ENCODE data around the gene CNPY1.

DNA sequence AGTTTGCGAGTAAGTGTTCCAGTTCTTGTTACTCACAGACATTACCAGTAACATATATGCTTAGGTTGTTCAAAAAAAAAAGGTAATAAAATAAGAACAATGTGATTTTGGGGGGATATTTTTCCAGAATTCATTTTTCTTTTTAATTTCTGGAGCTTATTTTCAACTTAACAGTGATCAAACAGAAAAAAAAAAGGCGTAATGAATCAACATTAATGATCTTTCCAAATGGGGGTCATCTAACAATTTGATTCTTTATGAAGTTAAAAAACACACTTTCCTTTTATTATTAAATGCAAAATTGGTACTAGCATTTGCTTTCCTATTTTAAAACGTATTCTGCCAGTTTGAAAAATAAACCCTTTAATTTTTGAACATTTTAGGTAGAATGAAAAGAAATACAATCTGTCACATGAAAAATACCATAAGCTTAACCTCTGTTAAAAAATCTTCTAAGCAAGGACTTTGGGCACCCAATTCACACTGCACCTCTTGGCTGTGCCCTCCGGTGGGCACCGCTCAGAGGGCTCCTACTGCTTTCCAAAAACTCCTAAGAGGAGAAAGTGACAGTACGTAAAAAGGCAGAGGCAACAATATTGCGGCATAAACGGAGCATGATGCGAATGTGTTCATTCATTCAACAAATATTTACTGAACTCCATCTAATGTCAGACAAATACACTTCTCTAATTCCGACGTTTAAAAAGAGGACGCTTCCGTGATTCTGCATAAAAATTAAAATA is 32.6 kb downstream of the CNPY1 start:
- TF ChIP-seq CTCF (IDR thresholded peaks at IDR 0.05) (no peak), POLR2A (IDR thresholded peaks at IDR 0.05) (no peak)
